MCF 10A (cell line): ENCODE results near the gene CEP170B. TPM values are rescaled to one million over a fixed set of nuclear protein-coding genes. Genes with fewer than 3 reads are reported as not detected.
"Not testable (repeated sequence)": the region's sequence is repeated elsewhere in the genome, so short reads cannot be mapped to it uniquely, and the experiment has no call there.

Source experiments
- BruUV-seq: library from RNA; stranded (reverse); fragments of 400-500 nt; replicated peaks from 2 replicates; lab custom pipeline; 2021; lab: Mats Ljungman, UMichigan
- CTCF ChIA-PET: fragments of 300-600 bp; sonication (Branson Sonifier 250); formaldehyde crosslinking; extraction: SDS; loops from one replicate; lab custom pipeline; 2021; ENCODE audit warnings: antibody characterized with exemption, inconsistent platforms; lab: Yijun Ruan, JAX
- POLR2A ChIA-PET: fragments of 300-600, 350-650 bp; sonication (Branson Sonifier 250); formaldehyde crosslinking; extraction: SDS; loops from one replicate; lab custom pipeline; 2020; ENCODE audit warnings: antibody characterized with exemption, inconsistent platforms; lab: Yijun Ruan, JAX
- DNase-seq: peaks from one replicate; pipeline ENCODE4 v3.0.0-alpha.2; 2018; ENCODE audit not compliant: unreplicated experiment
- H3K27ac Mint-ChIP-seq: one replicate; pipeline ENCODE4 v1.8.0; 2022; ENCODE audit warnings: mild to moderate bottlenecking, low read depth, mixed read lengths; ENCODE audit not compliant: unreplicated experiment
- H3K27me3 Mint-ChIP-seq: one replicate; pipeline ENCODE4 v1.8.0; 2022; ENCODE audit warnings: mixed read lengths; ENCODE audit not compliant: insufficient read depth, unreplicated experiment
- H3K36me3 Mint-ChIP-seq: one replicate; pipeline ENCODE4 v1.8.0; 2022; ENCODE audit warnings: mild to moderate bottlenecking, moderate library complexity, mixed read lengths; ENCODE audit not compliant: insufficient read depth, unreplicated experiment
- H3K4me1 Mint-ChIP-seq: one replicate; pipeline ENCODE4 v1.8.0; 2022; ENCODE audit warnings: mixed read lengths; ENCODE audit not compliant: insufficient read depth, unreplicated experiment
- H3K4me3 Mint-ChIP-seq: one replicate; pipeline ENCODE4 v1.8.0; 2022; ENCODE audit warnings: mild to moderate bottlenecking, moderate library complexity, mixed read lengths; ENCODE audit not compliant: unreplicated experiment
- H3K9me3 Mint-ChIP-seq: one replicate; pipeline ENCODE4 v1.8.0; 2022; ENCODE audit warnings: mixed read lengths; ENCODE audit not compliant: unreplicated experiment
- intact Hi-C: fragments of 100-400 bp; cut with micrococcal nuclease; formaldehyde crosslinking; loops from 2 replicates; pipeline ENCODE4 v1.14.1; 2022
- total RNA-seq: library from RNA; stranded (reverse); gene quantifications from 2 replicates; pipeline ENCODE4 v1.2.3, GENCODE V29; 2022
- TF ChIP-seq, protein P1 (sequence below): fragments of 200-600 bp; IDR thresholded peaks from one replicate; pipeline ENCODE4 v1.8.0; 2022; ENCODE audit warnings: antibody characterized with exemption, mild to moderate bottlenecking; ENCODE audit not compliant: unreplicated experiment

Gene CEP170B
- total RNA-seq, 1 experiment from 2014 or later = 77.4 TPM

DNA sequence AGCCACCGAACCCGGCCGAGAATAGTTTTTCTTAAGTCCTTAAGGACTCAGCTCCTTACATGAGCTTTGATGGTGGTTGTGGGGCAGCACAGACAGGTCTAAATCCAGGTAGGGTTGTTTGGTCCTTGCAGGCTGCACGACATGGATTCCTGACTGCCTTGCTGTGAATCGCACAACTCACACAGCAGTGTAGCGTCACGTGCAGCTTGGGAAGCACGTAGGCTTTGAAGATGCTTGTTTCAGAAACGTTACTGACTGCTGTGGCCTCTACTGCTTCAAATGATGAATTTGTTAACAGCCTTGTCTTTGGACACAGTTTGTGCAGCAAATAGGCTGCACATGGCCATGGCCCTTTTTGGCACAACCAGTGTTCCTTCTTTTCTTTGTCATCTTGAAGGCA lies 34.3 kb upstream of the CEP170B start:
- TF ChIP-seq, protein P1, sequence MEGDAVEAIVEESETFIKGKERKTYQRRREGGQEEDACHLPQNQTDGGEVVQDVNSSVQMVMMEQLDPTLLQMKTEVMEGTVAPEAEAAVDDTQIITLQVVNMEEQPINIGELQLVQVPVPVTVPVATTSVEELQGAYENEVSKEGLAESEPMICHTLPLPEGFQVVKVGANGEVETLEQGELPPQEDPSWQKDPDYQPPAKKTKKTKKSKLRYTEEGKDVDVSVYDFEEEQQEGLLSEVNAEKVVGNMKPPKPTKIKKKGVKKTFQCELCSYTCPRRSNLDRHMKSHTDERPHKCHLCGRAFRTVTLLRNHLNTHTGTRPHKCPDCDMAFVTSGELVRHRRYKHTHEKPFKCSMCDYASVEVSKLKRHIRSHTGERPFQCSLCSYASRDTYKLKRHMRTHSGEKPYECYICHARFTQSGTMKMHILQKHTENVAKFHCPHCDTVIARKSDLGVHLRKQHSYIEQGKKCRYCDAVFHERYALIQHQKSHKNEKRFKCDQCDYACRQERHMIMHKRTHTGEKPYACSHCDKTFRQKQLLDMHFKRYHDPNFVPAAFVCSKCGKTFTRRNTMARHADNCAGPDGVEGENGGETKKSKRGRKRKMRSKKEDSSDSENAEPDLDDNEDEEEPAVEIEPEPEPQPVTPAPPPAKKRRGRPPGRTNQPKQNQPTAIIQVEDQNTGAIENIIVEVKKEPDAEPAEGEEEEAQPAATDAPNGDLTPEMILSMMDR = no peak
- POLR2A ChIA-PET = interaction anchor here (0.6 to 1.0 kb wide), 2 partner anchors 15 to 34 kb away, joined by 3 read pairs; no protein-coding TSS in a partner anchor
- Mint-ChIP-seq H3K9me3 (no peaks in the 10 kb centered on the region), H3K36me3 (no peaks in the 10 kb centered on the region), H3K4me3 (no peak overlapping the region), H3K27ac (no peak overlapping the region), H3K4me1 (peaks cover 6% of the 10 kb centered on the region), H3K27me3 (no peaks in the 10 kb centered on the region)
- CTCF ChIA-PET = interaction anchor here (0.6 to 1.0 kb wide), 3 partner anchors 26 to 108 kb away, joined by 3 to 4 read pairs (median 3); no protein-coding TSS in a partner anchor
- DNase-seq = no peak
- no TSS peak for BruUV-seq
- intact Hi-C loops = no loop called here

DNA sequence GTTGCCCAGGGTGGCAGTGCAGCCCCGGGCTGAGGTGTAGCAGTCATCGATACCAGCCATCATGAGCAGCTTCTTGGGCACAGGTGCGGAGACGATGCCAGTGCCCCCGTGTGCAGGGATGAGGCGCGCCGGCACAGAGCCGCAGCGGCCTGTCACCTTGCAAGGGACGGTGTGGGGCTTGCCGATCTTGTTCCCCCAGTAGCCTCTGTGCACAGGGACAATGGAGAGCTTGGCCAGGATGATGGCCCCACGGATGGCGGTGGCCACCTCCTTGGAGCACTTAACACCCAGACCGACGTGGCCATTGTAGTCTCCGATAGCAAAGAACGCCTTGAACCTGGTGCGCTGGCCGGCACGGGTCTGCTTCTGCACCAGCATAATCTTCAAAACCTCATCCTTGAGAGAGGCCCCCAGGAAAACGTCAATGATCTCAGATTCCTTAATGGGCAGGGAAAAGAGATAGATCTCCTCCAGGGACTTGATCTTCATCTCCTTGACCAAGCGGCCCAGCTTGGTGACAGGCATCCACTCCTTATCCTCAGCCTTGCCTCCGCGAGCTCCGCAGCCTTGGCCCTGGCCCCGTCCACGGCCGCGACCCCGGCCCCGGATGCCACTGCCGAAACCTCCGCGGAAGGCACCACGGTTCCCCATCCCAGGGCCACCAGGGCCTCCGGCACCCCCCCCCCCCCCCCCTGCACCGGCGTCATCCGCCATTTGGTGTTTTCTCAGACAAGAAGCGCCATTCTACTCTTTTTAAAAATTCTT lies 28.7 kb upstream of the CEP170B start:
- POLR2A ChIA-PET, BruUV-seq: not testable (repeated sequence)
- CTCF ChIA-PET = interaction anchor here (0.6 kb wide), 1 partner anchor 11 kb away, joined by 3 read pairs; no protein-coding TSS in a partner anchor

DNA sequence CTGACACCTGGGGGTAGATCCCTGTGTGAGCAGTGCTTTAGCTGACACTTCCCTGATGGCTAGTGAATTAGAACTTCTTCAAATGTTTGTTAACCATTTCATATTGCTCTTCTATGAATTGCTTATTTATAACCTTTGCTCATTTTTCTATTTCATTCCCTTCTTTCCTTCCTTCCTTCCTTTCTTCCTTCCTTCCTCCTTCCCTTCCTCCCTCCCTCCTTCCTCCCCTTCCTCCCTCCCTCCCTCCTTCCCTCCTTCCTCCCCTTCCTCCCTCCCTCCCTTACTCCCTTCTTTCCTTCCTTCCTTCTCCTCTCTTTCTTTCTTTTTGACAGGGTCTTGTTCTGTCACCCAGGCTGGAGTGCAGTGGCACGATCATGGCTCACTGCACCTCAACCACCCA lies 23.3 kb upstream of the CEP170B start:
- TF ChIP-seq, protein P1 = no peak
- POLR2A ChIA-PET = interaction anchor here (0.8 kb wide), 1 partner anchor 22 kb away, joined by 4 read pairs; no protein-coding TSS in a partner anchor
- Mint-ChIP-seq H3K4me3 (no peak overlapping the region), H3K4me1 (no peaks in the 10 kb centered on the region), H3K36me3 (no peaks in the 10 kb centered on the region), H3K27ac (no peak overlapping the region), H3K27me3 (peaks cover 48% of the 10 kb centered on the region), H3K9me3 (peaks cover 3% of the 10 kb centered on the region)
- no TSS peak for BruUV-seq
- intact Hi-C loops = no loop called here
- CTCF ChIA-PET = interaction anchor here (0.7 kb wide), 1 partner anchor 184 kb away, joined by 3 read pairs; no protein-coding TSS in a partner anchor
- no peak for DNase-seq

More for the DNA sequence above, 28.7 kb upstream of the CEP170B start:
- H3K9me3 Mint-ChIP-seq, H3K4me3 Mint-ChIP-seq, DNase-seq, H3K27ac Mint-ChIP-seq, H3K27me3 Mint-ChIP-seq, H3K4me1 Mint-ChIP-seq, intact Hi-C loops, H3K36me3 Mint-ChIP-seq: not testable (repeated sequence)

DNA sequence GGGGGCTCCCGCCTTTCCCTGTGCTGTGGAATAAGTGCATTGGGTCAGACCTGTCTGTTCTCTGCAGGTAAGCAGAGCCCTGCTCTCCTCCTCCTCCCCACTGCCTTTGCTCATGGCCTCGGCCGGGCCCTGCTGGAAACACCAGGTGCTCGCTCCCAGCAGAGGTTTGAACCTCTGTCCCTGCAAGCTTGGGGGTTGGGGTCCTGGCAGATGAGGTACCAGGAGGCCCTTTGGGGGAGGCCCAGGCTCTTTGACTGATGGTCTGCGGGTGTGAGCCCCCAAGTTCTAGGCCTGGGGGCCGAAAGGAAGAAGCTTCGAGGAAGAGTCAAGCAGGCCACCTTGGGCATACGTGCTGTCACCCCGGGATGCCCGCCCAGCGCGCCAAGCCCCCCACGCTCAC lies 22.1 kb upstream of the CEP170B start:
- peaks cover 53% of the 10 kb centered on the region for H3K27me3 Mint-ChIP-seq
- no peaks in the 10 kb centered on the region for H3K4me1 Mint-ChIP-seq
- peaks cover 6% of the 10 kb centered on the region for H3K9me3 Mint-ChIP-seq
- DNase-seq = no peak
- POLR2A ChIA-PET = no interaction called here
- H3K27ac Mint-ChIP-seq = no peak overlapping the region
- CTCF ChIA-PET = interaction anchor here (0.6 to 0.8 kb wide), 3 partner anchors 40 to 243 kb away, joined by 3 to 4 read pairs (median 3); no protein-coding TSS in a partner anchor
- intact Hi-C loops = no loop called here
- BruUV-seq = no TSS peak
- H3K36me3 Mint-ChIP-seq = no peaks in the 10 kb centered on the region
- H3K4me3 Mint-ChIP-seq = no peak overlapping the region
- TF ChIP-seq, protein P1 = no peak
